H9 (cell line): ENCODE results near the gene GALNT9. TPM values are rescaled to one million over a fixed set of nuclear protein-coding genes. Genes with fewer than 3 reads are reported as not detected.

Source experiments
- DNase-seq: peaks from one replicate; pipeline ENCODE4 v3.0.0-alpha.2; 2017
- H2AFZ ChIP-seq: one replicate; pipeline ENCODE4 v1.6.1; 2013; ENCODE audit warnings: mild to moderate bottlenecking, low read length, control low read depth, moderate library complexity
- H2AK5ac ChIP-seq: 2 replicates; pipeline ENCODE4 v1.6.1; 2013; ENCODE audit warnings: low read length, control low read depth, mixed read lengths; ENCODE audit not compliant: insufficient read length
- H2BK120ac ChIP-seq: one replicate; pipeline ENCODE4 v1.6.1; 2013; ENCODE audit warnings: low read depth, mild to moderate bottlenecking, low read length, control low read depth, inconsistent platforms; ENCODE audit not compliant: poor library complexity, severe bottlenecking
- H2BK12ac ChIP-seq: 2 replicates; pipeline ENCODE4 v1.6.1; 2013; ENCODE audit warnings: low read length, control low read depth, mixed read lengths, low read depth; ENCODE audit not compliant: insufficient read length
- H2BK15ac ChIP-seq: 2 replicates; pipeline ENCODE4 v1.6.1; 2013; ENCODE audit warnings: low read depth, low read length, control low read depth
- H2BK20ac ChIP-seq: one replicate; pipeline ENCODE4 v1.6.1; 2013; ENCODE audit warnings: low read depth, mild to moderate bottlenecking, low read length, control low read depth, inconsistent platforms; ENCODE audit not compliant: poor library complexity, severe bottlenecking
- H2BK5ac ChIP-seq: 2 replicates; pipeline ENCODE4 v1.6.1; 2013; ENCODE audit warnings: low read length, control low read depth, mixed read lengths; ENCODE audit not compliant: insufficient read length
- H3K14ac ChIP-seq: 2 replicates; pipeline ENCODE4 v1.6.1; 2013; ENCODE audit warnings: low read length, control low read depth; ENCODE audit not compliant: insufficient read depth
- H3K18ac ChIP-seq: 2 replicates; pipeline ENCODE4 v1.6.1; 2013; ENCODE audit warnings: low read depth, mild to moderate bottlenecking, mixed read lengths, low read length, control low read depth; ENCODE audit not compliant: insufficient read length
- H3K23ac ChIP-seq: 2 replicates; pipeline ENCODE4 v1.6.1; 2013; ENCODE audit warnings: low read length, control low read depth, mixed read lengths, low read depth; ENCODE audit not compliant: insufficient read length
- H3K23me2 ChIP-seq: 2 replicates; pipeline ENCODE4 v1.6.1; 2013; ENCODE audit warnings: low read depth, mild to moderate bottlenecking, mixed read lengths, low read length, control low read depth; ENCODE audit not compliant: insufficient read length, poor library complexity, severe bottlenecking
- H3K27ac ChIP-seq: 2 replicates; pipeline ENCODE4 v1.5.1; 2013; ENCODE audit warnings: low read length, control low read depth, mixed read lengths, low read depth; ENCODE audit not compliant: insufficient read length
- H3K27me3 ChIP-seq: 2 replicates; pipeline ENCODE4 v1.6.1; 2013; ENCODE audit warnings: low read length, control low read depth, inconsistent platforms; ENCODE audit not compliant: insufficient read depth
- H3K4ac ChIP-seq: 2 replicates; pipeline ENCODE4 v1.6.1; 2013; ENCODE audit warnings: low read depth, mild to moderate bottlenecking, control low read depth, inconsistent platforms, low read length, moderate library complexity
- H3K4me1 ChIP-seq: 2 replicates; pipeline ENCODE4 v1.6.1; 2013; ENCODE audit warnings: low read length, control low read depth, inconsistent platforms; ENCODE audit not compliant: insufficient read depth
- H3K4me2 ChIP-seq: 2 replicates; pipeline ENCODE4 v1.6.1; 2013; ENCODE audit warnings: low read length, control low read depth, mixed read lengths; ENCODE audit not compliant: insufficient read length, insufficient read depth
- H3K56ac ChIP-seq: 2 replicates; pipeline ENCODE4 v1.6.1; 2013; ENCODE audit warnings: low read depth, mild to moderate bottlenecking, mixed read lengths, low read length, control low read depth; ENCODE audit not compliant: insufficient read length
- H3K79me1 ChIP-seq: 2 replicates; pipeline ENCODE4 v1.6.1; 2013; ENCODE audit warnings: low read depth, mild to moderate bottlenecking, moderate library complexity, low read length, control low read depth, inconsistent platforms; ENCODE audit not compliant: insufficient read depth, poor library complexity, severe bottlenecking
- H3K79me2 ChIP-seq: 2 replicates; pipeline ENCODE4 v1.6.1; 2013; ENCODE audit warnings: low read length, control low read depth, inconsistent platforms; ENCODE audit not compliant: insufficient read depth
- H3K9ac ChIP-seq: 2 replicates; pipeline ENCODE4 v1.6.1; 2013; ENCODE audit warnings: low read length, control low read depth, mixed read lengths; ENCODE audit not compliant: insufficient read length; ENCODE audit errors: extremely low read depth
- H3K9me3 ChIP-seq: one replicate; pipeline ENCODE4 v1.6.1; 2013; ENCODE audit warnings: low read depth, low read length, inconsistent platforms; ENCODE audit not compliant: control insufficient read depth
- H3T11ph ChIP-seq: one replicate; pipeline ENCODE4 v1.6.1; 2013; ENCODE audit warnings: mild to moderate bottlenecking, low read length, control low read depth, inconsistent platforms
- H4K20me1 ChIP-seq: one replicate; pipeline ENCODE4 v1.6.1; 2013; ENCODE audit not compliant: control insufficient read depth, insufficient read length, insufficient read depth
- H4K5ac ChIP-seq: 2 replicates; pipeline ENCODE4 v1.6.1; 2013; ENCODE audit warnings: low read depth, mild to moderate bottlenecking, mixed read lengths, low read length, control low read depth; ENCODE audit not compliant: insufficient read length
- H4K8ac ChIP-seq: replicated peaks from 2 replicates; pipeline ENCODE4 v1.6.1; 2013; ENCODE audit warnings: low read length, control low read depth, mixed read lengths, low read depth; ENCODE audit not compliant: insufficient read length
- H4K91ac ChIP-seq: 2 replicates; pipeline ENCODE4 v1.6.1; 2013; ENCODE audit warnings: low read depth, mild to moderate bottlenecking, moderate library complexity, mixed read lengths, low read length, control low read depth; ENCODE audit not compliant: insufficient read length
- H3K27ac Mint-ChIP-seq, 3 experiments: 2 replicates in 2 of 3; 3 replicates in 1 of 3; pipeline ENCODE4 v1.8.0; 2020 to 2021; ENCODE audit warnings: mixed read lengths in 3 of 3, mild to moderate bottlenecking in 1 of 3, moderate library complexity in 1 of 3
- H3K27me3 Mint-ChIP-seq: 2 replicates; pipeline ENCODE4 v1.8.0; 2021; ENCODE audit warnings: low read depth, mild to moderate bottlenecking, moderate library complexity, mixed read lengths
- H3K36me3 Mint-ChIP-seq, 3 experiments: 2 replicates in 2 of 3; 3 replicates in 1 of 3; pipeline ENCODE4 v1.8.0; 2020 to 2021; ENCODE audit warnings: low read depth in 3 of 3, mixed read lengths in 3 of 3; ENCODE audit not compliant: insufficient read depth in 1 of 3
- H3K4me1 Mint-ChIP-seq, 2 experiments: 2 replicates each; pipeline ENCODE4 v1.8.0; 2020; ENCODE audit warnings: mixed read lengths in 2 of 2
- H3K4me3 Mint-ChIP-seq, 2 experiments: 2 replicates in 1 of 2; 3 replicates in 1 of 2; pipeline ENCODE4 v1.8.0; 2020 to 2021; ENCODE audit warnings: mild to moderate bottlenecking in 2 of 2, mixed read lengths in 2 of 2, moderate library complexity in 1 of 2
- H3K9me3 Mint-ChIP-seq, 2 experiments: 2 replicates in 1 of 2; 3 replicates in 1 of 2; pipeline ENCODE4 v1.8.0; 2020; ENCODE audit warnings: mild to moderate bottlenecking in 2 of 2, mixed read lengths in 2 of 2, moderate library complexity in 1 of 2
- WGBS: extraction: QIAGEN DNeasy Blood & Tissue Kit; methylation state at CpG from one replicate; pipeline ENCODE4 v1.1.7; 2013; ENCODE audit warnings: missing lambda C conversion rate, low lambda C conversion rate, mixed read lengths; ENCODE audit not compliant: insufficient read length; ENCODE audit errors: extremely low coverage; 5-methylcytosine and 5-hydroxymethylcytosine counted together
- total RNA-seq: library from RNA; stranded (reverse); gene quantifications from 2 replicates; pipeline ENCODE4 v1.2.1, GENCODE V29; 2021
- TF ChIP-seq, protein P1 (sequence below): fragments of 200-600 bp; sonication (generic); conservative IDR thresholded peaks from 3 replicates; pipeline ENCODE4 v1.8.0; 2021; ENCODE audit warnings: antibody characterized with exemption, mild to moderate bottlenecking

Gene GALNT9
- total RNA-seq, 1 experiment from 2014 or later, result 0.35 TPM

DNA sequence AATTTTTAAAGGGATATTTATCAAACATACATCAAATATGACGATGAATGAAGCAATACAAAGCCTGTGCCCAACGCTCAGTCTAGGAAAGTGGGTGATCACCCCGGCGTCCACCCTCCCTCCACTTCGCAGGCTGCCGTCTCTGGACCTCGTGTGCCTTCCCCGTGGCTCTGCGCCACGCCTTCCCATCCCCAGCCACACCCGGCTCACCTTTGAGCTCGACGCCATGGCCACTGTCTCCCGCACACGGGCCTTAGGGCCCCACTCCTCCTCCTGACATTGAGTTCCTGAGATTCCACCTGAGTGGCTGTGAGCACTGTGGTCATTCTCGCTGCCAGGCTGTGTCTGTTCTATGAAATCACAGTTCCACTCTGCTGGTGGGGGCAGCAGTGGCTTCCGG is 56.7 kb downstream of the GALNT9 start:
- no peaks in the 10 kb centered on the region for H3K36me3 Mint-ChIP-seq
- H3K23me2 ChIP-seq, result no peaks in the 10 kb centered on the region
- H3K79me1 ChIP-seq, result no peaks in the 10 kb centered on the region
- H3K18ac ChIP-seq, result no peak overlapping the region
- DNase-seq, result no peak
- H4K20me1 ChIP-seq, result peaks cover 3% of the 10 kb centered on the region
- H2BK20ac ChIP-seq, result no peak overlapping the region
- H2BK12ac ChIP-seq, result no peak overlapping the region
- H3K27ac ChIP-seq, result no peak overlapping the region
- no peak overlapping the region for H3K56ac ChIP-seq
- no peak overlapping the region for H3K4ac ChIP-seq
- TF ChIP-seq, protein P1, sequence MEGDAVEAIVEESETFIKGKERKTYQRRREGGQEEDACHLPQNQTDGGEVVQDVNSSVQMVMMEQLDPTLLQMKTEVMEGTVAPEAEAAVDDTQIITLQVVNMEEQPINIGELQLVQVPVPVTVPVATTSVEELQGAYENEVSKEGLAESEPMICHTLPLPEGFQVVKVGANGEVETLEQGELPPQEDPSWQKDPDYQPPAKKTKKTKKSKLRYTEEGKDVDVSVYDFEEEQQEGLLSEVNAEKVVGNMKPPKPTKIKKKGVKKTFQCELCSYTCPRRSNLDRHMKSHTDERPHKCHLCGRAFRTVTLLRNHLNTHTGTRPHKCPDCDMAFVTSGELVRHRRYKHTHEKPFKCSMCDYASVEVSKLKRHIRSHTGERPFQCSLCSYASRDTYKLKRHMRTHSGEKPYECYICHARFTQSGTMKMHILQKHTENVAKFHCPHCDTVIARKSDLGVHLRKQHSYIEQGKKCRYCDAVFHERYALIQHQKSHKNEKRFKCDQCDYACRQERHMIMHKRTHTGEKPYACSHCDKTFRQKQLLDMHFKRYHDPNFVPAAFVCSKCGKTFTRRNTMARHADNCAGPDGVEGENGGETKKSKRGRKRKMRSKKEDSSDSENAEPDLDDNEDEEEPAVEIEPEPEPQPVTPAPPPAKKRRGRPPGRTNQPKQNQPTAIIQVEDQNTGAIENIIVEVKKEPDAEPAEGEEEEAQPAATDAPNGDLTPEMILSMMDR, result no peak
- no peak overlapping the region for H4K91ac ChIP-seq
- no peak overlapping the region for H4K5ac ChIP-seq
- no peaks in the 10 kb centered on the region; the same call in 1 of the 2 replicates for H3K27me3 ChIP-seq
- no peak overlapping the region for H2AFZ ChIP-seq
- no peak overlapping the region for H4K8ac ChIP-seq
- no peak overlapping the region for H3K9ac ChIP-seq
- H3K27me3 Mint-ChIP-seq, result peaks cover 52% of the 10 kb centered on the region
- peaks cover 25 to 37% of the 10 kb centered on the region in 2 experiments for H3K4me1 Mint-ChIP-seq
- no peak overlapping the region for H3T11ph ChIP-seq
- H3K27ac Mint-ChIP-seq, result no peak overlapping the region; a peak in 1 of 7 replicates
- WGBS, result no CpG with 5 or more reads among the region's 17 CpGs
- H2BK15ac ChIP-seq, result no peak overlapping the region
- no peak overlapping the region for H2BK120ac ChIP-seq
- no peak overlapping the region for H2BK5ac ChIP-seq
- H3K79me2 ChIP-seq, result no peaks in the 10 kb centered on the region
- no peaks in the 10 kb centered on the region for H3K9me3 ChIP-seq
- no peak overlapping the region for H3K4me2 ChIP-seq
- no peaks in the 10 kb centered on the region for H3K9me3 Mint-ChIP-seq
- H3K23ac ChIP-seq, result no peak overlapping the region
- H2AK5ac ChIP-seq, result no peak overlapping the region
- H3K4me3 Mint-ChIP-seq, result no peak overlapping the region
- H3K4me1 ChIP-seq, result peaks cover 6% of the 10 kb centered on the region; the same call in 1 of the 2 replicates
- H3K14ac ChIP-seq, result no peak overlapping the region
